Left renal pelvis (tissue), 4 donors: ENCODE data around the gene PCDHGB4. TPM values are rescaled to one million over a fixed set of nuclear protein-coding genes. Genes with fewer than 3 reads are reported as not detected.
"Not testable (repeated sequence)": the region's sequence is repeated elsewhere in the genome, so short reads cannot be mapped to it uniquely, and the experiment has no call there.

Source experiments
- DNase-seq, 4 donors: peaks; one replicate each; pipeline ENCODE4 v3.0.0-alpha.2; 2013; ENCODE audit warnings: low read depth in 4 of 4, low spot score in 3 of 4
- polyA plus RNA-seq, 4 donors: library from polyadenylated mRNA; unstranded; fragments of 120-200 nt; gene quantifications; one replicate each; pipeline ENCODE4 v1.2.1, GENCODE V29; 2013; ENCODE audit not compliant: insufficient read length in 4 of 4

Gene PCDHGB4
- polyA plus RNA-seq, 4 donors = 5.0 to 7.4 (median 5.5) TPM

GRCh38 chr5:141397756-141398551 lies 10.5 kb downstream of the PCDHGB4 start, which contains the start of gene PCDHGB5:
TSS of gene PCDHGB5 (plus strand) at chr5:141397947. CDS start at chr5:141398128, 181 bp downstream.
- not testable (repeated sequence) for DNase-seq

GRCh38 chr5:141398608-141399007 lies 11.1 kb downstream of the PCDHGB4 start:
- DNase-seq = no peak

GRCh38 chr5:141399555-141400258 lies 12.2 kb downstream of the PCDHGB4 start:
- no peak for DNase-seq

- DNase-seq = no peak
Measured at GRCh38 chr5:141402553-141403243, 15.2 kb downstream of the PCDHGB4 start, which contains the start of gene PCDHGA9. TSS of gene PCDHGA9 (plus strand) at chr5:141402778. CDS start at chr5:141402953, 175 bp downstream.

GRCh38 chr5:141403387-141403786 lies 15.9 kb downstream of the PCDHGB4 start:
- no peak for DNase-seq

GRCh38 chr5:141407790-141408505 lies 20.4 kb downstream of the PCDHGB4 start, which contains the start of gene PCDHGB6:
TSS of gene PCDHGB6 (plus strand) at chr5:141408021. CDS start at chr5:141408203, 182 bp downstream.
- not testable (repeated sequence) for DNase-seq

GRCh38 chr5:141409598-141410306 lies 22.3 kb downstream of the PCDHGB4 start:
- DNase-seq = no peak

- no peak for DNase-seq
Measured at GRCh38 chr5:141411575-141411974, 24.1 kb downstream of the PCDHGB4 start.

- DNase-seq = no peak
Measured at GRCh38 chr5:141412854-141413539, 25.5 kb downstream of the PCDHGB4 start, which contains the start of gene PCDHGA10. TSS of gene PCDHGA10 (plus strand) at chr5:141412987. CDS start at chr5:141413176, 189 bp downstream.

- no peak for DNase-seq
Measured at GRCh38 chr5:141413540-141414069, 26.1 kb downstream of the PCDHGB4 start.

GRCh38 chr5:141414548-141415274 lies 27.2 kb downstream of the PCDHGB4 start:
- DNase-seq = not testable (repeated sequence)

- not testable (repeated sequence) for DNase-seq
Measured at GRCh38 chr5:141415275-141415618, 27.7 kb downstream of the PCDHGB4 start.

GRCh38 chr5:141417494-141418172 lies 30.1 kb downstream of the PCDHGB4 start, which contains the start of gene PCDHGB7:
TSS of gene PCDHGB7 (plus strand) at chr5:141417677. CDS start at chr5:141417860, 183 bp downstream.
- DNase-seq = not testable (repeated sequence)

- DNase-seq = no peak
Measured at GRCh38 chr5:141419074-141419880, 31.8 kb downstream of the PCDHGB4 start.

GRCh38 chr5:141420855-141421488 lies 33.5 kb downstream of the PCDHGB4 start, which contains the start of gene PCDHGA11:
TSS of gene PCDHGA11 (plus strand) at chr5:141421051. CDS start at chr5:141421228, 177 bp downstream.
- no peak for DNase-seq

GRCh38 chr5:141421489-141421855 lies 34.0 kb downstream of the PCDHGB4 start:
- DNase-seq = no peak
